ENCODE results near the gene DNAJC18. TPM values are rescaled to one million over a fixed set of nuclear protein-coding genes. Genes with fewer than 3 reads are reported as not detected.

The DNAJC18 gene
- total and polyA plus RNA-seq, 2 of the 8 experiments (the other 6 are each of a cell fraction or from before 2014, with no cell fraction given): 7.8 to 29.2 TPM

- ChIA-PET POLR2A (ENCODE audit: partially characterized antibody) (interaction anchor here (0.8 to 1.7 kb wide), 3 partner anchors 45 to 153 kb away, joined by 3 to 4 read pairs (median 3); partner anchors contain the start of gene MATR3), CTCF (ENCODE audit: partially characterized antibody) (interaction anchor here (0.6 to 4.5 kb wide), 9 partner anchors 10 to 1075 kb away, joined by 3 to 26 read pairs (median 4); no protein-coding TSS in a partner anchor)
- H4K5ac ChIP-seq (ENCODE audit: insufficient read length, low read depth, low read length): no peak overlapping the region
- TF ChIP-seq SRF (IDR thresholded peaks at IDR 0.05; ENCODE audit: low read depth, low read length) (no peak), TCF12 (IDR thresholded peaks at IDR 0.05; ENCODE audit: low read depth, low read length) (no peak), RNF2 (IDR thresholded peaks at IDR 0.05; ENCODE audit: borderline replicate concordance, low read depth, low read length, missing control alignments, poor library complexity, severe bottlenecking) (no peak), SP1 (IDR thresholded peaks at IDR 0.05; ENCODE audit: low read depth, low read length) (no peak), SAP30 (IDR thresholded peaks at IDR 0.05; ENCODE audit: insufficient read depth, insufficient replicate concordance, low read length) (no peak), TAF1 (IDR thresholded peaks at IDR 0.05; ENCODE audit: low read depth, low read length) (no peak), BCL11A (IDR thresholded peaks at IDR 0.05; ENCODE audit: low read depth in 2 of 2, low read length in 2 of 2) (no peak), CREB1 (IDR thresholded peaks at IDR 0.05) (no peak), PHF8 (conservative IDR thresholded peaks at IDR 0.05; ENCODE audit: low read depth, low read length) (no peak), CHD2 (IDR thresholded peaks at IDR 0.05; ENCODE audit: low read length) (no peak), E2F6 (IDR thresholded peaks at IDR 0.05) (no peak), ZNF274 (IDR thresholded peaks at IDR 0.05; ENCODE audit: borderline replicate concordance, extremely low read depth, low read length) (no peak)
Measured at GRCh38 chr5:139445325-139446170, 6.2 kb upstream of the DNAJC18 start.

More at GRCh38 chr5:139445325-139446170, 6.2 kb upstream of the DNAJC18 start:
- peak overlapping the region; percentile 21 for H3K14ac ChIP-seq (ENCODE audit: insufficient read length)
- no peak overlapping the region for H3K4me2 ChIP-seq (ENCODE audit: insufficient read depth in 1 of 2, low read depth in 2 of 2, low read length in 2 of 2)
- H4K91ac ChIP-seq (replicated peaks; ENCODE audit: insufficient read length, low read length): no peak overlapping the region
- no peaks in the 10 kb centered on the region for H3K79me1 ChIP-seq (ENCODE audit: low read depth, low read length)
- no peaks in the 10 kb centered on the region for H3K36me3 ChIP-seq (ENCODE audit: control insufficient read depth in 2 of 4, insufficient read depth in 4 of 4, low read length in 3 of 4)
- no peak overlapping the region for H3K4me3 ChIP-seq (ENCODE audit: extremely low read depth in 1 of 4, insufficient read depth in 2 of 4, low read depth in 3 of 4, low read length in 4 of 4)
- peak overlapping the region; percentile 80; the same call in 1 of the 2 replicates for H2AFZ ChIP-seq (ENCODE audit: low read length)
- H3K27ac ChIP-seq (ENCODE audit: low read depth, low read length): no peak overlapping the region
- H2BK15ac ChIP-seq (ENCODE audit: low read length): 0 out of 2 replicates have a peak overlapping the region, but pooled peaks have one; percentile 46
- H3K9ac ChIP-seq (replicated peaks in 1 of 4; ENCODE audit: extremely low read depth in 1 of 4, low read depth in 3 of 4, low read length in 3 of 4): no peak overlapping the region
- no peak overlapping the region for H4K8ac ChIP-seq (ENCODE audit: extremely low read depth, insufficient read depth, low read length)
- no peak overlapping the region for H2BK12ac ChIP-seq (ENCODE audit: low read depth, low read length)
- H3K4ac ChIP-seq (replicated peaks; ENCODE audit: insufficient read length, low read depth, low read length): no peak overlapping the region
- H3K79me2 ChIP-seq (ENCODE audit: control insufficient read depth in 1 of 2, insufficient read depth in 2 of 2, low read length in 2 of 2): no peaks in the 10 kb centered on the region
- WGBS, 2 experiments (ENCODE audit: extremely low coverage in 1 of 2, insufficient coverage in 1 of 2, insufficient read length in 1 of 2, insufficient replicate concordance in 2 of 2, low coverage in 1 of 2, low lambda C conversion rate in 2 of 2, missing lambda C conversion rate in 1 of 2): 71% methylated on average over 7 of the region's 7 CpGs; no CpG with 5 or more reads in 1 of the 2 experiments
- H2AK5ac ChIP-seq (ENCODE audit: low read depth, low read length): no peak overlapping the region
- DNase-seq (ENCODE audit: low read depth in 1 of 2, low spot score in 2 of 2) (no peak), FAIRE-seq (no peak)
- H3K18ac ChIP-seq (ENCODE audit: extremely low read depth, low read length): no peak overlapping the region
- no peak overlapping the region for H3K23ac ChIP-seq (ENCODE audit: insufficient read length)
- H2BK120ac ChIP-seq (replicated peaks; ENCODE audit: low read depth, low read length): peak overlapping the region; percentile 40
- no peaks in the 10 kb centered on the region for H3K27me3 ChIP-seq (replicated peaks in 1 of 4; ENCODE audit: control insufficient read depth in 3 of 4, extremely low read depth in 1 of 4, insufficient read depth in 3 of 4, low read length in 3 of 4)
- no peaks in the 10 kb centered on the region for H4K20me1 ChIP-seq (replicated peaks in 1 of 2; ENCODE audit: control insufficient read depth in 1 of 2, insufficient read depth in 2 of 2, low read length in 2 of 2)
- no peaks in the 10 kb centered on the region for H3K23me2 ChIP-seq (ENCODE audit: low read depth, low read length)
- no peaks in the 10 kb centered on the region for H3K9me3 ChIP-seq (ENCODE audit: insufficient read depth in 2 of 2, low read depth in 1 of 2, low read length in 1 of 2)
- no peak overlapping the region for H2BK5ac ChIP-seq (ENCODE audit: low read depth, low read length)
- no peak overlapping the region for H3K56ac ChIP-seq (replicated peaks; ENCODE audit: insufficient read length, low read depth, low read length)
- no peak overlapping the region for H2BK20ac ChIP-seq (ENCODE audit: low read length)
- no peaks in the 10 kb centered on the region for H3K4me1 ChIP-seq (replicated peaks in 1 of 4; ENCODE audit: control insufficient read depth in 3 of 4, insufficient read depth in 4 of 4, low read length in 3 of 4)
